Stomach (tissue), 9 donors: ENCODE data around the gene CDC34. TPM values are rescaled to one million over a fixed set of nuclear protein-coding genes. Genes with fewer than 3 reads are reported as not detected.

Source experiments
- DNase-seq, 2 donors: peaks; one replicate each; pipeline versions ENCODE4 v3.0.0 to v3.0.0-alpha.2; 2013 to 2019
- H3K27ac ChIP-seq, 5 donors: fragments of 200-600 bp in 4 of 5; sonication (generic) in 4 of 5; one replicate each; pipeline ENCODE4 v1.5.1; 2013 to 2019; ENCODE audit warnings: mild to moderate bottlenecking in 1 of 5, moderate library complexity in 1 of 5
- H3K27me3 ChIP-seq, 3 donors: fragments of 200-600 bp; sonication (generic); one replicate each; pipeline ENCODE4 v1.5.1; 2017 to 2019; ENCODE audit warnings: mixed run types in 1 of 3
- H3K36me3 ChIP-seq, 4 donors: fragments of 200-600 bp; sonication (generic); 1 replicate in 3 of 4; 2 replicates in 1 of 4; pipeline ENCODE4 v1.5.1; 2016 to 2019
- H3K4me1 ChIP-seq, 4 donors: fragments of 200-600 bp; sonication (generic); one replicate each; pipeline ENCODE4 v1.5.1; 2016 to 2019
- H3K4me3 ChIP-seq, 4 donors: fragments of 200-600 bp; sonication (generic) in 3 of 4; one replicate each; pipeline ENCODE4 v1.5.1; 2016 to 2019; ENCODE audit warnings: mild to moderate bottlenecking in 1 of 4
- H3K9me3 ChIP-seq, 4 donors: fragments of 200-600 bp; sonication (generic); one replicate each; pipeline ENCODE4 v1.5.1; 2016 to 2019
- EP300 ChIP-seq: sonication (generic); formaldehyde crosslinking; IDR thresholded peaks from one replicate; pipeline ENCODE4 v1.6.1; 2017; ENCODE audit warnings: antibody characterized with exemption
- POLR2A ChIP-seq, 4 donors: fragments of 450-650 bp; IDR thresholded peaks; one replicate each; pipeline ENCODE4 v1.6.1; 2016; ENCODE audit warnings: antibody characterized with exemption in 4 of 4, control low read depth in 2 of 4, mild to moderate bottlenecking in 1 of 4, moderate library complexity in 1 of 4
- POLR2AphosphoS5 ChIP-seq, 3 donors: sonication (generic); formaldehyde crosslinking; IDR thresholded peaks; one replicate each; pipeline ENCODE4 v1.6.1; 2016; ENCODE audit warnings: antibody characterized with exemption in 3 of 3
- WGBS, 5 donors: extraction: QIAGEN DNeasy Blood & Tissue Kit in 3 of 5; methylation state at CpG; one replicate each; pipeline versions ENCODE4 v1.1.5 to v1.1.7; 2013 to 2018; 5-methylcytosine and 5-hydroxymethylcytosine counted together
- intact Hi-C: fragments of 100-400 bp; cut with DNase I; formaldehyde crosslinking; loops from one replicate; pipeline ENCODE4 v1.15.1; 2023; ENCODE audit warnings: low total_unique reads
- polyA plus RNA-seq, 3 donors: library from polyadenylated mRNA; stranded (reverse); fragments of 200-250 nt; gene quantifications; one replicate each; pipeline ENCODE4 v1.2.3, GENCODE V29; 2013
- total RNA-seq, 5 donors: library from RNA; depleted of rRNA; stranded (reverse); fragments of >200 nt; gene quantifications; one replicate each; pipeline versions ENCODE4 v1.1.0 to v1.2.3, GENCODE V29; 2014 to 2016
- TF ChIP-seq, protein P1 (sequence below), 7 experiments: fragments of 450-650 bp in 4 of 7; fragments of 200-600 bp in 3 of 7; sonication (generic) in 3 of 7; IDR thresholded peaks; one replicate each; pipeline ENCODE4 v1.5.1; 2016 to 2019; ENCODE audit warnings: antibody characterized with exemption in 7 of 7, control low read depth in 2 of 7, mild to moderate bottlenecking in 1 of 7
- donor health status: healthy with polysubstance abuse.
- donor health status: Bipolar disorder and iron deficiency.
- donor health status: healthy.

Gene CDC34
- total and polyA plus RNA-seq, 8 donors = 26.1 to 503 (median 76.7) TPM

DNA sequence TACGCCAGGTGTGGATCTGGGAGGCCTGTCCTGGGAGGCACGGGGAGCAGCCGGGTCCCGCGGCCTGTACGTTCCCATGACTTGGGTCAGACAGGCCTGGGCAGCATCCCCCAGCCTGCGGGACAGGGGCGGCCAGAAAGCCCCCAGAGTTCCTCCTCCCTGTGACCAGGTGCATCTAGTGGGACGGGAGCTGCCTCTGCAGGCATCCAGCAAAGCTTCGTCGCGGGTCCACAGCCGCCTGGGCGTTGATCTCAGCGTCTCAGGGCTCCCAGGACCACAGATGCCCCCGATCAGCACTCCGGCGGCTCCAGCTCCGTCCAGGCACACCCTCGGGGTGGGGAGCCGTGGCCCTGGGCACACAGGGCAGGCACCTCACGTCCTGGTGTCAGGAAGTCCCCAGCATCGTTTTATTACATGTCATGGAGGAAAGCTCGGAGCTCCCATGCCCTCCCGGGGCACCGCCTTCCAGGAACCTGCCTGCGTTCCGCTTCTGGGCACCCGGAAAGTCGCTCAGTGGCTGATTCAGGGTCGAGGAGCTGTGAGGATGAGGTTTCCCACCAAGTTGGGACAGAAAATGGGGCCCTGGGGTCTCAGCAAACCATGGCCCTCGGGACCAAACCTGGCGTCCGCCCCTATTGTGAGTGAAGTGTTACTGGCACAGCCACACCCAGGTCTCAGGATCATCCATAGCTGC is 10.8 kb downstream of the CDC34 start:
- intact Hi-C loops = no loop called here
- Histone ChIP-seq H3K4me1 (peaks cover 0 to 8% (median 0%) of the 10 kb centered on the region in 4 donors), H3K9me3 (no peaks in the 10 kb centered on the region), H3K36me3 (peaks cover 29 to 50% (median 47%) of the 10 kb centered on the region in 4 donors), H3K27ac (no peak overlapping the region), H3K27me3 (peaks cover 0 to 15% (median 0%) of the 10 kb centered on the region in 3 donors), H3K4me3 (no peak overlapping the region)
- no peak for DNase-seq
- 82 to 94% (median 90%) methylated on average over 17 to 34 of the region's 34 CpGs for WGBS, 5 donors
- TF ChIP-seq POLR2AphosphoS5 (IDR thresholded peaks at IDR 0.05) (no peak), POLR2A (IDR thresholded peaks at IDR 0.05) (no peak), EP300 (no peak)
- TF ChIP-seq, protein P1, sequence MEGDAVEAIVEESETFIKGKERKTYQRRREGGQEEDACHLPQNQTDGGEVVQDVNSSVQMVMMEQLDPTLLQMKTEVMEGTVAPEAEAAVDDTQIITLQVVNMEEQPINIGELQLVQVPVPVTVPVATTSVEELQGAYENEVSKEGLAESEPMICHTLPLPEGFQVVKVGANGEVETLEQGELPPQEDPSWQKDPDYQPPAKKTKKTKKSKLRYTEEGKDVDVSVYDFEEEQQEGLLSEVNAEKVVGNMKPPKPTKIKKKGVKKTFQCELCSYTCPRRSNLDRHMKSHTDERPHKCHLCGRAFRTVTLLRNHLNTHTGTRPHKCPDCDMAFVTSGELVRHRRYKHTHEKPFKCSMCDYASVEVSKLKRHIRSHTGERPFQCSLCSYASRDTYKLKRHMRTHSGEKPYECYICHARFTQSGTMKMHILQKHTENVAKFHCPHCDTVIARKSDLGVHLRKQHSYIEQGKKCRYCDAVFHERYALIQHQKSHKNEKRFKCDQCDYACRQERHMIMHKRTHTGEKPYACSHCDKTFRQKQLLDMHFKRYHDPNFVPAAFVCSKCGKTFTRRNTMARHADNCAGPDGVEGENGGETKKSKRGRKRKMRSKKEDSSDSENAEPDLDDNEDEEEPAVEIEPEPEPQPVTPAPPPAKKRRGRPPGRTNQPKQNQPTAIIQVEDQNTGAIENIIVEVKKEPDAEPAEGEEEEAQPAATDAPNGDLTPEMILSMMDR (IDR thresholded peaks at IDR 0.05) = no peak

DNA sequence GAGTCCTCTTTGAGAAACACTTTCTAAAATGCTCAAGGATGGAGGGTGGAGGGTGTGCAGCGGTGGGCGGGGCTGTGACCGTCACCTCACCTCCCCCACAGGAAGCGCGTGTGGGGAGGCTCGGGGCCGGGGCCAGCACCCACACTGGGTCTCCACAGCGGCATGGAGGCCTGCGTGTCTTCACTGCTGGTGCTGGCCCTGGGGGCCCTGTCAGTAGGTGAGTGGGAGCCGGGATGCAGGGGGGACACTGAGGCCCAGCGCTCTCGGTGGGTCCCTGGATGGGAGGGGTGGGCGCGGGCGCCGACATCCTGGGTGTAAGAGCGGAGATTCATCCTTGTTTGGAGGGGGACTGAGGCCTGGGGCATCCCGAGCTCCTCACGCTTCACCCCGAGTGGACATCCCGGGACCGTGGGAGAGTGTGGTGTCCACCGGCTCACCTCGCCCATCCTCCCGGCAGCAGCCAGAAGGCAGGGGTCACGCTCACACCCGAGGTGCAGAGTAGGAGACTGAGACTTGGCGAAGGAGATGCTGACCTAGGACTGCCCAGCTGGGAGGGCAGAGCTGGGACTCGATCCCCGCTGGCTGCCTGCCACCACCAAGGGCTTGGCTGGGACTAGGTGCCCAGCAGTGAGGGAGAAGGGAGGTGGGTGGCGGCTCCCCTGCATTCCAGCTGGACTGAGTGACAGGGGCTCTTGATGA is 12.5 kb downstream of the CDC34 start, which contains the start of gene GZMM:
Gene GZMM (plus strand): TSS at position 144 of the 699 bp plus-strand sequence. CDS start 19 bp downstream, at position 163.
- peak within 1 kb of the TSS in 1 of 5 donors; percentile 53 for H3K27ac ChIP-seq
- peaks cover 0 to 32% (median 2%) of the 10 kb centered on the region in 3 donors for H3K27me3 ChIP-seq
- peaks cover 0 to 8% (median 0%) of the 10 kb centered on the region in 4 donors for H3K4me1 ChIP-seq
- DNase-seq = peak in 1 of 2 donors; percentile 66
- peaks cover 17 to 34% (median 32%) of the 10 kb centered on the region in 4 donors for H3K36me3 ChIP-seq
- intact Hi-C loops = no loop called here
- peak within 1 kb of the TSS in 3 of 4 donors; percentile 7 to 24 (median 19) for H3K4me3 ChIP-seq
- H3K9me3 ChIP-seq = no peaks in the 10 kb centered on the region
- 50 to 55% (median 54%) methylated on average over 24 to 31 of the region's 31 CpGs for WGBS, 5 donors
- TF ChIP-seq EP300 = no peak
- no peak for TF ChIP-seq POLR2AphosphoS5 (IDR thresholded peaks at IDR 0.05)
- no peak for TF ChIP-seq POLR2A (IDR thresholded peaks at IDR 0.05)

DNA sequence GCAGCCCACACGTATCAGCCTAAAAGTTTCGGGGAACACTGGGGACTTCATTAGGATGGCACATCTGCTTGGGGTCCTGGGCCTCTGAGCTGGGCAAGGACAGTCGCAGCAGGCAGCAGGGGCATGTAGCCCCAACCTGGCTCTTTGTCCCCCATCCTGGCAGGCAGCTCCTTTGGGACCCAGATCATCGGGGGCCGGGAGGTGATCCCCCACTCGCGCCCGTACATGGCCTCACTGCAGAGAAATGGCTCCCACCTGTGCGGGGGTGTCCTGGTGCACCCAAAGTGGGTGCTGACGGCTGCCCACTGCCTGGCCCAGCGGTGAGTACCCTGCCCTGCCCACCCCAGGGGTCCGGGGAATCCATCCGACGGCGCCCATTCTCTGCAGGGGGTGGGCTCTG is 15.6 kb downstream of the CDC34 start:
- Histone ChIP-seq H3K9me3 (no peaks in the 10 kb centered on the region), H3K27me3 (peaks cover 0 to 59% (median 3%) of the 10 kb centered on the region in 3 donors), H3K4me3 (no peak overlapping the region), H3K36me3 (peaks cover under 1 to 12% (median 9%) of the 10 kb centered on the region in 4 donors), H3K4me1 (peaks cover 0 to 15% (median 8%) of the 10 kb centered on the region in 4 donors), H3K27ac (no peak overlapping the region)
- TF ChIP-seq EP300 (no peak), POLR2AphosphoS5 (IDR thresholded peaks at IDR 0.05) (no peak), POLR2A (IDR thresholded peaks at IDR 0.05) (no peak)
- TF ChIP-seq, protein P1 (IDR thresholded peaks at IDR 0.05) = no peak
- intact Hi-C loops = no loop called here
- WGBS, 5 donors = 90 to 96% (median 91%) methylated on average over 3 to 15 of the region's 15 CpGs
- no peak for DNase-seq

DNA sequence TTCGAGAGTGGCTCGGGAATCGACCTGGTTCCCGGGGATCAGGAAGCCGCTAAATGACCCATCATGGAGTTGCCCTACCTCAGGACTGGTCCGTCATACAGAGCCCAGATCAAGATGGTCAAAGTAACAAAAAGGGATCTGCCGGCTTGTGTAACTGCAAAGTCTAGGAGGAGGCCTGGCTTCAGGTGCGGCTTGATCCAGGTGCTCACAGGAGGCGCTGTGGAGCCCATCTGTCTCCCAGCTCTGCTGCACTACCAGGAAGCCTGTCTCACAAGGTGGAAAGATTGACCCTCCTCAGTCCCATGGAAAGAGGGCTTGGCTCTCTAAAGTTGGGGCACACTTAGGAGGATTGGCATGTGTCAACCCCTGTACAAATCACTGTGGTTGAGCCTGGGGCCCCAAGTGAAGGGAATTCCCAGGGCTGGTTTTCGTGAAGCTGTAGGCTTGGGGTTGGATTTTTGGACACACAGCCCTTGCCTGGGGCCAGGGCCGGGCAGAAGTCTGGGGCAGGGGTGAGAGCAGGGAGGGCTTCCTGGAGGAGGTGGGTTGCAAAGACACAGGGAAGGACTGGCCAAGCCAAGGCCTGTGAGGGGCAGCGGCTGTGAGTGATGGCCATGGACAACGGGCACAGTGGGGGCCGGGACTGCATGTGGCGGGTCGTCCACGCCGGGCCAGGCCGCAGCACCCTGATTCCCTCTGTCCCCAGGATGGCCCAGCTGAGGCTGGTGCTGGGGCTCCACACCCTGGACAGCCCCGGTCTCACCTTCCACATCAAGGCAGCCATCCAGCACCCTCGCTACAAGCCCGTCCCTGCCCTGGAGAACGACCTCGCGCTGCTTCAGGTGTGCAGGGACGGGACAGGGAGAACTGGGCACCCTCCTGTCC is 16.5 kb downstream of the CDC34 start:
- H3K4me3 ChIP-seq = no peak overlapping the region
- H3K9me3 ChIP-seq = no peaks in the 10 kb centered on the region
- TF ChIP-seq POLR2AphosphoS5 (IDR thresholded peaks at IDR 0.05) (no peak), EP300 (no peak)
- TF ChIP-seq, protein P1 (IDR thresholded peaks at IDR 0.05) = no peak
- H3K4me1 ChIP-seq = peaks cover 0 to 15% (median 8%) of the 10 kb centered on the region in 4 donors
- no peak for DNase-seq
- peaks cover 0 to 67% (median 3%) of the 10 kb centered on the region in 3 donors for H3K27me3 ChIP-seq
- intact Hi-C loops = no loop called here
- no peak overlapping the region for H3K27ac ChIP-seq
- peaks cover 0 to 2% (median 0%) of the 10 kb centered on the region in 4 donors for H3K36me3 ChIP-seq
- 77 to 85% (median 82%) methylated on average over 22 to 26 of the region's 26 CpGs for WGBS, 5 donors
